Endothelial cell of umbilical vein (primary cell): ENCODE data around the gene TRPM8. TPM values are rescaled to one million over a fixed set of nuclear protein-coding genes. Genes with fewer than 3 reads are reported as not detected.

ENCODE experiments used
- BruUV-seq: library from RNA; stranded (reverse); fragments of 400-500 nt; replicated peaks from 2 replicates; lab custom pipeline; 2021; lab: Mats Ljungman, UMichigan
- CTCF ChIA-PET: fragments of 300-600, 350-600 bp; sonication (Branson Sonifier 250); formaldehyde crosslinking; loops from one replicate; lab custom pipeline; 2021; ENCODE audit warnings: antibody characterized with exemption, inconsistent platforms; lab: Charles Lee
- POLR2A ChIA-PET: fragments of 300-600, 350-600 bp; sonication (Branson Sonifier 250); formaldehyde crosslinking; loops from one replicate; lab custom pipeline; 2021; ENCODE audit warnings: antibody characterized with exemption, inconsistent platforms; lab: Charles Lee
- DNase-seq: peaks from one replicate; pipeline ENCODE4 v3.0.0-alpha.2; 2011; ENCODE audit warnings: low read depth, low spot score
- FAIRE-seq: peaks from 2 replicates; lab custom pipeline; 2011; peaks lifted over from hg19 to GRCh38; lab: Jason Lieb, UNC
- H2AFZ ChIP-seq: 2 replicates; pipeline ENCODE4 v1.6.0; 2012; ENCODE audit warnings: low read depth, low read length, control low read depth, inconsistent platforms
- H3K27ac ChIP-seq: 2 replicates; pipeline ENCODE4 v1.5.1; 2011; ENCODE audit warnings: low read depth, mild to moderate bottlenecking, control low read depth, low read length, moderate library complexity; ENCODE audit not compliant: insufficient read depth
- H3K27me3 ChIP-seq, 2 experiments: 2 replicates each; pipeline versions ENCODE4 v1.6.0 to v1.6.1; 2011; ENCODE audit warnings: low read length in 2 of 2, mixed read lengths in 1 of 2; ENCODE audit not compliant: control insufficient read depth in 2 of 2, insufficient read depth in 2 of 2
- H3K36me3 ChIP-seq, 2 experiments: 2 replicates in 1 of 2; 3 replicates in 1 of 2; pipeline ENCODE4 v1.5.1; 2011; ENCODE audit warnings: low read length in 2 of 2, mild to moderate bottlenecking in 1 of 2, moderate library complexity in 1 of 2; ENCODE audit not compliant: control insufficient read depth in 2 of 2, insufficient read depth in 2 of 2; ENCODE audit errors: extremely low read depth in 1 of 2
- H3K4me1 ChIP-seq: 3 replicates; pipeline ENCODE4 v1.5.1; 2011; ENCODE audit warnings: mild to moderate bottlenecking, low read length; ENCODE audit not compliant: control insufficient read depth, insufficient read depth; ENCODE audit errors: extremely low read depth
- H3K4me2 ChIP-seq: 2 replicates; pipeline ENCODE4 v1.6.1; 2011; ENCODE audit warnings: low read length, control low read depth, mixed read lengths; ENCODE audit not compliant: insufficient read depth
- H3K4me3 ChIP-seq, 3 experiments: fragments of 200-600 bp in 1 of 3; sonication (generic), shearing (Covaris generic) in 1 of 3; replicated peaks in 1 of 3; 2 replicates each; pipeline ENCODE4 v1.5.1; 2011 to 2016; ENCODE audit warnings: control low read depth in 3 of 3, low read length in 3 of 3, mild to moderate bottlenecking in 2 of 3, inconsistent platforms in 1 of 3, low read depth in 1 of 3, moderate library complexity in 1 of 3; ENCODE audit not compliant: insufficient read depth in 1 of 3
- H3K79me2 ChIP-seq: 2 replicates; pipeline ENCODE4 v1.6.0; 2012; ENCODE audit warnings: low read length, inconsistent platforms; ENCODE audit not compliant: control insufficient read depth, insufficient read depth
- H3K9ac ChIP-seq: replicated peaks from 2 replicates; pipeline ENCODE3; 2011; ENCODE audit warnings: low read length, control low read depth; ENCODE audit not compliant: insufficient read depth; ENCODE audit errors: extremely low read depth
- H3K9me1 ChIP-seq: replicated peaks from 3 replicates; pipeline ENCODE4 v1.6.0; 2011; ENCODE audit warnings: mild to moderate bottlenecking, low read length; ENCODE audit not compliant: control insufficient read depth, insufficient read depth; ENCODE audit errors: extremely low read depth
- H3K9me3 ChIP-seq: replicated peaks from 2 replicates; pipeline ENCODE4 v1.5.1; 2012; ENCODE audit warnings: low read length, inconsistent platforms; ENCODE audit not compliant: control insufficient read depth, insufficient read depth
- H4K20me1 ChIP-seq: replicated peaks from 2 replicates; pipeline ENCODE3; 2011; ENCODE audit warnings: mild to moderate bottlenecking, low read length; ENCODE audit not compliant: control insufficient read depth, insufficient read depth; ENCODE audit errors: extremely low read depth
- FOS ChIP-seq: IDR thresholded peaks from 2 replicates; pipeline ENCODE4 v1.6.1; 2011; ENCODE audit warnings: mild to moderate bottlenecking, low read length, moderate library complexity, borderline replicate concordance; ENCODE audit not compliant: insufficient read depth
- GATA2 ChIP-seq: IDR thresholded peaks from 2 replicates; pipeline ENCODE4 v1.7.0; 2011; ENCODE audit warnings: low read depth, mild to moderate bottlenecking, moderate library complexity, mixed read lengths, low read length; ENCODE audit not compliant: insufficient read length, insufficient read depth
- JUN ChIP-seq: IDR thresholded peaks from 2 replicates; pipeline ENCODE4 v1.6.1; 2011; ENCODE audit warnings: borderline replicate concordance, low read depth; ENCODE audit not compliant: insufficient read length, insufficient read depth
- MYC ChIP-seq: IDR thresholded peaks from one replicate; pipeline ENCODE4 v1.6.1; 2011; ENCODE audit warnings: mild to moderate bottlenecking, low read depth, low read length
- POLR2A ChIP-seq: IDR thresholded peaks from 2 replicates; pipeline ENCODE4 v1.6.1; 2012; ENCODE audit warnings: low read depth, mild to moderate bottlenecking, control low read depth, low read length
- POLR2AphosphoS5 ChIP-seq: IDR thresholded peaks from 2 replicates; pipeline ENCODE4 v1.6.1; 2012; ENCODE audit warnings: low read depth, mild to moderate bottlenecking, control low read depth, low read length, moderate library complexity; ENCODE audit not compliant: insufficient read depth
- dilution Hi-C: fragments of 300-500 bp; cut with MboI; formaldehyde crosslinking; loops from one replicate; pipeline ENCODE4 v1.15.0; 2019; ENCODE audit warnings: low sequenced_read_pairs; ENCODE audit not compliant: extremely low pct_ligation_motif_present
- intact Hi-C: fragments of 100-400 bp; cut with micrococcal nuclease; formaldehyde crosslinking; loops from one replicate; pipeline ENCODE4 v1.10.0; 2022
- polyA plus RNA-seq, 4 experiments: library from polyadenylated mRNA; depleted of rRNA in 3 of 4; stranded (reverse) in 3 of 4; unstranded in 1 of 4; fragments of >200 nt; gene quantifications; 2 replicates each; pipeline versions ENCODE4 v1.2.1 to v1.2.3, GENCODE V29; 2011 to 2012; ENCODE audit warnings: missing spikeins in 1 of 4
- total RNA-seq: library from RNA; stranded (reverse); gene quantifications from 2 replicates; pipeline ENCODE4 v1.2.3, GENCODE V29; 2021
- TF ChIP-seq, protein P1 (sequence below), 2 donors: IDR thresholded peaks; 1 replicate in 1 of 2; 2 replicates in 1 of 2; pipeline ENCODE4 v1.5.1; 2011; ENCODE audit warnings: low read length in 2 of 2, mild to moderate bottlenecking in 2 of 2, moderate library complexity in 2 of 2, control low read depth in 1 of 2, inconsistent platforms in 1 of 2, low read depth in 1 of 2; ENCODE audit not compliant: insufficient read depth in 1 of 2; ENCODE audit errors: extremely low read depth in 1 of 2

TRPM8 gene
- total and polyA plus RNA-seq, 2 donors (not counting 3 experiments of a cell fraction or from before 2014, with no cell fraction given): not detected

DNA sequence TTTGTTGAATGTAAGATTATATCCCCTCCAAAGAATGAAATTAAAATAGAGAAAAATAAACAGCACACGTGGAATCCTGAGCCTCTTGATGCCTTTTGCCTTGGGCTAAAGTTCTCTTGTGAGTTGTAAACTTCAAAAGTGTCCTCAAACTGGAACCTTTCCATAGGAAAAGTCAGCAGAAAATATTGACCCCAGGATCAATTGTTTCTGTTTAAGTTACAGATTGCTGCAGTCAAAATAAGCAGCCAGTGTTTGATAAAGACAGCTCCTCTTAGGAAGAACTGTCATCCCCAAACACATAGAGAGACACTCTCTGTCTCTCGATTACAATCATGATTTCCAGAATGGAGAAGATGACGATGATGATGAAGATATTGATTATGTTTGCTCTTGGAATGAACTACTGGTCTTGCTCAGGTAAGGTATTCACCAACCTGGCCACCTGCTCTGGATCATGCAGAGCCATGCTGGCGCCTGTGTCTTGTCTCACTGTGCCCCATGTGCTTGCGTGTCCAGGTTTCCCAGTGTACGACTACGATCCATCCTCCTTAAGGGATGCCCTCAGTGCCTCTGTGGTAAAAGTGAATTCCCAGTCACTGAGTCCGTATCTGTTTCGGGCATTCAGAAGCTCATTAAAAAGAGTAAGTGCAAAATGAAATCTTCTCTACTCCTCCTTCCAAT is 133.4 kb downstream of the TRPM8 start, which contains the start of gene SPP2:
TSS of gene SPP2 (plus strand) at position 248 of the 681 bp plus-strand sequence. CDS start at position 333, 85 bp downstream.
- dilution Hi-C loops: no loop called here

More for the DNA sequence above, 133.4 kb downstream of the TRPM8 start, which contains the start of gene SPP2:
- CTCF ChIA-PET: no interaction called here
- H3K27ac ChIP-seq: no peak within 1 kb of the TSS
- no peaks in the 10 kb centered on the region for H3K4me1 ChIP-seq
- no peaks in the 10 kb centered on the region for H4K20me1 ChIP-seq
- H3K36me3 ChIP-seq: no peaks in the 10 kb centered on the region
- DNase-seq (no peak), FAIRE-seq (no peak)
- no peak for TF ChIP-seq POLR2AphosphoS5
- no peak for TF ChIP-seq JUN
- TF ChIP-seq, protein P1, sequence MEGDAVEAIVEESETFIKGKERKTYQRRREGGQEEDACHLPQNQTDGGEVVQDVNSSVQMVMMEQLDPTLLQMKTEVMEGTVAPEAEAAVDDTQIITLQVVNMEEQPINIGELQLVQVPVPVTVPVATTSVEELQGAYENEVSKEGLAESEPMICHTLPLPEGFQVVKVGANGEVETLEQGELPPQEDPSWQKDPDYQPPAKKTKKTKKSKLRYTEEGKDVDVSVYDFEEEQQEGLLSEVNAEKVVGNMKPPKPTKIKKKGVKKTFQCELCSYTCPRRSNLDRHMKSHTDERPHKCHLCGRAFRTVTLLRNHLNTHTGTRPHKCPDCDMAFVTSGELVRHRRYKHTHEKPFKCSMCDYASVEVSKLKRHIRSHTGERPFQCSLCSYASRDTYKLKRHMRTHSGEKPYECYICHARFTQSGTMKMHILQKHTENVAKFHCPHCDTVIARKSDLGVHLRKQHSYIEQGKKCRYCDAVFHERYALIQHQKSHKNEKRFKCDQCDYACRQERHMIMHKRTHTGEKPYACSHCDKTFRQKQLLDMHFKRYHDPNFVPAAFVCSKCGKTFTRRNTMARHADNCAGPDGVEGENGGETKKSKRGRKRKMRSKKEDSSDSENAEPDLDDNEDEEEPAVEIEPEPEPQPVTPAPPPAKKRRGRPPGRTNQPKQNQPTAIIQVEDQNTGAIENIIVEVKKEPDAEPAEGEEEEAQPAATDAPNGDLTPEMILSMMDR (IDR thresholded peaks at IDR 0.05; ENCODE audit: extremely low read depth in 1 of 2, insufficient read depth in 1 of 2, low read depth in 1 of 2, low read length in 2 of 2): no peak
- TF ChIP-seq FOS: no peak
- TF ChIP-seq MYC: no peak
- TF ChIP-seq GATA2: no peak
- TF ChIP-seq POLR2A: no peak
- no peaks in the 10 kb centered on the region for H3K9me1 ChIP-seq
- peaks cover 0 to 3% of the 10 kb centered on the region in 2 experiments for H3K27me3 ChIP-seq
- H3K79me2 ChIP-seq: no peaks in the 10 kb centered on the region
- H3K4me3 ChIP-seq: no peak within 1 kb of the TSS
- BruUV-seq: no TSS peak
- POLR2A ChIA-PET: no interaction called here
- H3K9ac ChIP-seq: no peak within 1 kb of the TSS
- no peak within 1 kb of the TSS for H2AFZ ChIP-seq
- intact Hi-C loops: no loop called here
- H3K4me2 ChIP-seq: no peak within 1 kb of the TSS
- no peaks in the 10 kb centered on the region for H3K9me3 ChIP-seq
